PC-9 (cell line): ENCODE data around the gene PCSK7. TPM values are rescaled to one million over a fixed set of nuclear protein-coding genes. Genes with fewer than 3 reads are reported as not detected.

ENCODE experiments used
- BruUV-seq: library from RNA; stranded (reverse); fragments of 400-500 nt; replicated peaks from 2 replicates; lab custom pipeline; 2021; lab: Mats Ljungman, UMichigan
- CTCF ChIA-PET: fragments of 300-600 bp; sonication (Branson Sonifier 250); formaldehyde crosslinking; loops from one replicate; lab custom pipeline; 2022; ENCODE audit warnings: antibody characterized with exemption; lab: Charles Lee
- POLR2A ChIA-PET: fragments of 300-600 bp; sonication (Branson Sonifier 250); formaldehyde crosslinking; loops from one replicate; lab custom pipeline; 2022; ENCODE audit warnings: antibody characterized with exemption; ENCODE audit not compliant: unreplicated experiment; lab: Charles Lee
- DNase-seq, 2 experiments: peaks; one replicate each; pipeline versions ENCODE4 v3.0.0 to v3.0.0-alpha.2; 2015 to 2022; ENCODE audit warnings: mixed read lengths in 1 of 2
- H2AFZ ChIP-seq: fragments of 200-600 bp; sonication (generic); 2 replicates; pipeline ENCODE4 v1.8.1; 2017; ENCODE audit warnings: antibody characterized with exemption
- H3F3A ChIP-seq: fragments of 200-600 bp; sonication (generic); 2 replicates; pipeline ENCODE4 v1.8.1; 2017; ENCODE audit warnings: antibody characterized with exemption, mild to moderate bottlenecking, low read depth; ENCODE audit not compliant: insufficient read depth
- H3K27ac ChIP-seq: fragments of 200-600 bp; sonication (generic); 2 replicates; pipeline ENCODE4 v1.6.1; 2016; ENCODE audit warnings: mixed run types
- H3K27me3 ChIP-seq: fragments of 200-600 bp; sonication (generic); 2 replicates; pipeline ENCODE4 v1.6.1; 2016; ENCODE audit warnings: low read depth, mixed run types; ENCODE audit not compliant: insufficient read depth
- H3K36me3 ChIP-seq: fragments of 200-600 bp; sonication (generic); 2 replicates; pipeline ENCODE4 v1.6.1; 2016; ENCODE audit warnings: low read depth, mixed run types
- H3K4me1 ChIP-seq: fragments of 200-600 bp; sonication (generic); replicated peaks from 2 replicates; pipeline ENCODE4 v1.6.1; 2016; ENCODE audit warnings: mixed run types; ENCODE audit not compliant: insufficient read depth
- H3K4me2 ChIP-seq: fragments of 200-600 bp; sonication (generic); 2 replicates; pipeline ENCODE4 v1.6.1; 2017; ENCODE audit warnings: mixed run types
- H3K4me3 ChIP-seq: fragments of 200-600 bp; sonication (generic); 2 replicates; pipeline ENCODE4 v1.6.1; 2016; ENCODE audit warnings: mixed run types
- H3K79me2 ChIP-seq: fragments of 200-600 bp; sonication (generic); 2 replicates; pipeline ENCODE4 v1.6.1; 2017; ENCODE audit warnings: low read depth, mixed run types
- H3K9me2 ChIP-seq: fragments of 200-600 bp; sonication (generic); 2 replicates; pipeline ENCODE4 v1.8.1; 2017; ENCODE audit warnings: mild to moderate bottlenecking; ENCODE audit not compliant: insufficient read depth
- H3K9me3 ChIP-seq: fragments of 200-600 bp; sonication (generic); 2 replicates; pipeline ENCODE4 v1.8.1; 2016; ENCODE audit warnings: low read depth; ENCODE audit not compliant: insufficient read depth
- H4K20me1 ChIP-seq: fragments of 200-600 bp; sonication (generic); 2 replicates; pipeline ENCODE4 v1.8.1; 2017; ENCODE audit not compliant: insufficient read depth
- EZH2 ChIP-seq: fragments of 200-600 bp; sonication (generic); IDR thresholded peaks from 2 replicates; pipeline ENCODE4 v1.8.0; 2017; ENCODE audit warnings: antibody characterized with exemption, low read depth
- intact Hi-C: fragments of 100-400 bp; cut with micrococcal nuclease; formaldehyde crosslinking; loops from one replicate; pipeline ENCODE4 v1.10.0; 2022; ENCODE audit not compliant: unreplicated experiment
- total RNA-seq: library from RNA; stranded (reverse); gene quantifications from 2 replicates; pipeline ENCODE4 v1.2.3, GENCODE V29; 2021
- TF ChIP-seq, protein P1 (sequence below): fragments of 200-600 bp; sonication (generic); conservative IDR thresholded peaks from 2 replicates; pipeline ENCODE4 v1.6.1; 2017; ENCODE audit warnings: mixed run types, antibody characterized with exemption, mild to moderate bottlenecking, moderate library complexity

The PCSK7 gene
- total RNA-seq, 1 experiment from 2014 or later, result 41.6 TPM

DNA sequence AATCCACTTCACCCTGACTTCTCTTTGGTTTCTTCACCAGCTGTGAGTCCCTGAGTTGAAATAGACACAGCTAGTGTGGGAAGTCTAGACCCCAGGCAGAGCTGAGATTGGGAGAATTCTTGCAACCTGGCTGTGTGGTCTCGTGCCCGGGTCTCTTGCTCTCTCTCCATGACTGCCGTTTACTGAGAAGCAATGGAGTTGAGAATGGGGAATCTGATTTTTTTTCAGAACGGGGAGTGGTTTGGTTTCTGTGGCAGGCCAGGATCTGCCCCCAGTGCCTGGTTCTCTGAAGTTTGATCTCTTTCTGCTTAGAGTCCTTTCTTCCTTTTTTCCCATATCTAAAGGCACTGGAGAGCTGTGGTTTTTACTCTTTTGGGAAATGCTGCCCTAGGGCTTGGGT, 51.9 kb downstream of the PCSK7 start:
- Histone ChIP-seq H3K36me3 (no peaks in the 10 kb centered on the region), H3K9me2 (no peaks in the 10 kb centered on the region), H3F3A (peaks cover 10% of the 10 kb centered on the region; the same call in 1 of the 2 replicates), H3K79me2 (no peaks in the 10 kb centered on the region), H3K4me3 (peak overlapping the region; percentile 63; the same call in 1 of the 2 replicates), H3K4me2 (peak overlapping the region; percentile 99), H4K20me1 (no peaks in the 10 kb centered on the region), H2AFZ (no peak overlapping the region), H3K27ac (no peak overlapping the region), H3K27me3 (no peaks in the 10 kb centered on the region), H3K9me3 (no peaks in the 10 kb centered on the region), H3K4me1 (peaks cover 19% of the 10 kb centered on the region)
- ChIA-PET POLR2A (interaction anchor here (0.7 kb wide), 1 partner anchor 326 kb away, joined by 5 read pairs; no protein-coding TSS in a partner anchor), CTCF (interaction anchor here (1.0 kb wide), 1 partner anchor 25 kb away, joined by 3 read pairs; no protein-coding TSS in a partner anchor)
- BruUV-seq, result no TSS peak
- DNase-seq, result no peak
- intact Hi-C loops, result no loop called here
- TF ChIP-seq, protein P1, sequence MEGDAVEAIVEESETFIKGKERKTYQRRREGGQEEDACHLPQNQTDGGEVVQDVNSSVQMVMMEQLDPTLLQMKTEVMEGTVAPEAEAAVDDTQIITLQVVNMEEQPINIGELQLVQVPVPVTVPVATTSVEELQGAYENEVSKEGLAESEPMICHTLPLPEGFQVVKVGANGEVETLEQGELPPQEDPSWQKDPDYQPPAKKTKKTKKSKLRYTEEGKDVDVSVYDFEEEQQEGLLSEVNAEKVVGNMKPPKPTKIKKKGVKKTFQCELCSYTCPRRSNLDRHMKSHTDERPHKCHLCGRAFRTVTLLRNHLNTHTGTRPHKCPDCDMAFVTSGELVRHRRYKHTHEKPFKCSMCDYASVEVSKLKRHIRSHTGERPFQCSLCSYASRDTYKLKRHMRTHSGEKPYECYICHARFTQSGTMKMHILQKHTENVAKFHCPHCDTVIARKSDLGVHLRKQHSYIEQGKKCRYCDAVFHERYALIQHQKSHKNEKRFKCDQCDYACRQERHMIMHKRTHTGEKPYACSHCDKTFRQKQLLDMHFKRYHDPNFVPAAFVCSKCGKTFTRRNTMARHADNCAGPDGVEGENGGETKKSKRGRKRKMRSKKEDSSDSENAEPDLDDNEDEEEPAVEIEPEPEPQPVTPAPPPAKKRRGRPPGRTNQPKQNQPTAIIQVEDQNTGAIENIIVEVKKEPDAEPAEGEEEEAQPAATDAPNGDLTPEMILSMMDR, result no peak
- no peak for TF ChIP-seq EZH2

DNA sequence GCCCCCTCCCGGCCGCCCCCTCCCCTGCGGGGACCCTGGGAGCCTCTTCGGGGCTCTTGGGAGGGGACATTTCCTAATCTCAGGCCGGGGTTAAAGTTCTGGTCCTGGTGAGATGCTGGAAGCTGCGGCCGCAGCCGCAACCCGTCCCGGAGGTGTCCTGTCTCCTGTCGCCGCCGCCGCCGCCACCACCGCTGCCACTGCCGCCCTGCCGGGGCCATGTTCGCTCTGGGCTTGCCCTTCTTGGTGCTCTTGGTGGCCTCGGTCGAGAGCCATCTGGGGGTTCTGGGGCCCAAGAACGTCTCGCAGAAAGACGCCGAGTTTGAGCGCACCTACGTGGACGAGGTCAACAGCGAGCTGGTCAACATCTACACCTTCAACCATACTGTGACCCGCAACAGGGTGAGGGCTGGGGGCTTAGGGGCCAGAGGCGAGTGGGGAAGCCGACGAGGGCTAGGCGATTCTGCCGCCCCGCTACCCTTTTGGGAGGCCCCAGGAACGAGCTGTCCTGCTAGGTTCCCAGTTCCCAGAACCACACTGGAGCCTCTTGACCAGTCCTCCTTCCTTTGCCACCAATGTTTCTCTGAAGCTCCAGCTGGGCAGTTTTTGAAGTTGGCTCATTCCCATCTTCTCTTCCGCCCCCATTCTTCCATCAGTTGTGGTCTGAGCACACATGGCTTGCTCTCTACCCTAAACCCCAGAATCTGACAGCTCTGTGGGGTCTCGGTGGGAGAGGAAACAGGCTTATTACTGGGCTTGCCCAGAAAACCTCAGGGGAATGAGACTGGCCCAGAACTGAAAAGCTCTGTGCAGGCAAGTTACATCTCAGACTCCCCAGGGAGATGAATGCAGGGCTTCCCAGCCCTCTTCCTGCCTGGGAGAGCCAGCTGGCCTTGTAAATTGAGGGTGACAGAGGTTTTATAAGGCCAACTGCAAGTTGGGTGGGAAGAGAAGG, 52.5 kb downstream of the PCSK7 start:
- H3K9me2 ChIP-seq, result no peaks in the 10 kb centered on the region
- no peaks in the 10 kb centered on the region for H4K20me1 ChIP-seq
- intact Hi-C loops, result loop anchor here (2.0 kb wide), 1 partner anchor 41 kb away; no protein-coding TSS in a partner anchor
- no peaks in the 10 kb centered on the region for H3K79me2 ChIP-seq
- BruUV-seq, result TSS peak; percentile 55
- TF ChIP-seq EZH2, result no peak
- TF ChIP-seq, protein P1, result no peak
- no peak overlapping the region for H3K27ac ChIP-seq
- H3K9me3 ChIP-seq, result no peaks in the 10 kb centered on the region
- H3K36me3 ChIP-seq, result no peaks in the 10 kb centered on the region
- peaks cover 10% of the 10 kb centered on the region; the same call in 1 of the 2 replicates for H3F3A ChIP-seq
- ChIA-PET CTCF (interaction anchor here (0.6 to 1.5 kb wide), 4 partner anchors 25 to 508 kb away, joined by 3 to 11 read pairs (median 4); no protein-coding TSS in a partner anchor), POLR2A (interaction anchor here (0.7 kb wide), 2 partner anchors 193 to 326 kb away, joined by 4 to 5 read pairs; no protein-coding TSS in a partner anchor)
- H2AFZ ChIP-seq, result peak overlapping the region; percentile 94
- peak in 1 of 2 experiments; percentile 38 for DNase-seq
- H3K4me2 ChIP-seq, result peak overlapping the region; percentile 99
- H3K4me1 ChIP-seq, result peaks cover 19% of the 10 kb centered on the region
- H3K4me3 ChIP-seq, result peak overlapping the region; percentile 63
- no peaks in the 10 kb centered on the region for H3K27me3 ChIP-seq
